Breast epithelium (tissue), 3 donors: ENCODE measurements around the gene PPP2R1B.
"Not testable (repeated sequence)": the region's sequence is repeated elsewhere in the genome, so short reads cannot be mapped to it uniquely, and the experiment has no call there.

Experiments
- CTCF ChIP-seq, 3 donors: fragments of 450-650 bp; IDR thresholded peaks; one replicate each; pipeline ENCODE4 v1.5.1; 2016 to 2017; ENCODE audit warnings: antibody characterized with exemption in 3 of 3, mild to moderate bottlenecking in 3 of 3, moderate library complexity in 3 of 3
- POLR2A ChIP-seq: fragments of 450-650 bp; IDR thresholded peaks from one replicate; pipeline ENCODE4 v1.6.1; 2016; ENCODE audit warnings: antibody characterized with exemption, mild to moderate bottlenecking, moderate library complexity

DNA sequence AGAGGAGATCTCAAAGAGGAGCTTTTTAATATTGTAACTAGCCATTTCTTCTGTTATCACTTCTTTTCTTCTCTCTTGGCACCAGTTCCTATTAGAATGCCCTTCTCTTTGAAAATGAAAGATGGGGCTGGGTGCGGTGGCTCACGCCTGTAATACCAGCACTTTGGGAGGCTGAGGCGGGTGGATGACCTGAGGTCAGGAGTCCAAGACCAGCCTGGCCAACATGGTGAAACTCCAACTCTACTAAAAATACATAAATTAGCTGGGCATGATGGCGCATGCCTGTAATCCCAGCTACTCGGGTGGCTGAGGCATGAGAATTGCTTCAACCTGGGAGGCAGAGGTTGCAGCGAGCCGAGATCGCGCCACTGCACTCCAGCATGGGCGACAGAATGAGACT, 18.1 kb upstream of the PPP2R1B start:
- not testable (repeated sequence) for TF ChIP-seq POLR2A; CTCF (IDR thresholded peaks at IDR 0.05)
